ENCODE data around the gene PINLYP.

- TF ChIP-seq CTCF (IDR thresholded peaks at IDR 0.05 in 4 of 5, conservative IDR thresholded peaks at IDR 0.05 in 1 of 5), result no peak
- TF ChIP-seq POLR2A (IDR thresholded peaks at IDR 0.05), result no peak
Measured at GRCh38 chr19:43570174-43570791, 5.3 kb upstream of the PINLYP start.
